Forelimb muscle (tissue), 1 donor: ENCODE data around the gene CYTH3. TPM values are rescaled to one million over a fixed set of nuclear protein-coding genes. Genes with fewer than 3 reads are reported as not detected.
"Not testable (repeated sequence)": the region's sequence is repeated elsewhere in the genome, so short reads cannot be mapped to it uniquely, and the experiment has no call there.

Experiments
- DNase-seq: peaks from one replicate; pipeline ENCODE4 v3.0.0-alpha.2; 2013; ENCODE audit warnings: low read depth
- polyA plus RNA-seq: library from polyadenylated mRNA; unstranded; fragments of 120-200 nt; gene quantifications from one replicate; pipeline ENCODE4 v1.2.1, GENCODE V29; 2013; ENCODE audit not compliant: insufficient read length

CYTH3 gene, protein sequence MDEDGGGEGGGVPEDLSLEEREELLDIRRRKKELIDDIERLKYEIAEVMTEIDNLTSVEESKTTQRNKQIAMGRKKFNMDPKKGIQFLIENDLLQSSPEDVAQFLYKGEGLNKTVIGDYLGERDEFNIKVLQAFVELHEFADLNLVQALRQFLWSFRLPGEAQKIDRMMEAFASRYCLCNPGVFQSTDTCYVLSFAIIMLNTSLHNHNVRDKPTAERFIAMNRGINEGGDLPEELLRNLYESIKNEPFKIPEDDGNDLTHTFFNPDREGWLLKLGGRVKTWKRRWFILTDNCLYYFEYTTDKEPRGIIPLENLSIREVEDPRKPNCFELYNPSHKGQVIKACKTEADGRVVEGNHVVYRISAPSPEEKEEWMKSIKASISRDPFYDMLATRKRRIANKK
- 29.3 TPM for polyA plus RNA-seq

DNA sequence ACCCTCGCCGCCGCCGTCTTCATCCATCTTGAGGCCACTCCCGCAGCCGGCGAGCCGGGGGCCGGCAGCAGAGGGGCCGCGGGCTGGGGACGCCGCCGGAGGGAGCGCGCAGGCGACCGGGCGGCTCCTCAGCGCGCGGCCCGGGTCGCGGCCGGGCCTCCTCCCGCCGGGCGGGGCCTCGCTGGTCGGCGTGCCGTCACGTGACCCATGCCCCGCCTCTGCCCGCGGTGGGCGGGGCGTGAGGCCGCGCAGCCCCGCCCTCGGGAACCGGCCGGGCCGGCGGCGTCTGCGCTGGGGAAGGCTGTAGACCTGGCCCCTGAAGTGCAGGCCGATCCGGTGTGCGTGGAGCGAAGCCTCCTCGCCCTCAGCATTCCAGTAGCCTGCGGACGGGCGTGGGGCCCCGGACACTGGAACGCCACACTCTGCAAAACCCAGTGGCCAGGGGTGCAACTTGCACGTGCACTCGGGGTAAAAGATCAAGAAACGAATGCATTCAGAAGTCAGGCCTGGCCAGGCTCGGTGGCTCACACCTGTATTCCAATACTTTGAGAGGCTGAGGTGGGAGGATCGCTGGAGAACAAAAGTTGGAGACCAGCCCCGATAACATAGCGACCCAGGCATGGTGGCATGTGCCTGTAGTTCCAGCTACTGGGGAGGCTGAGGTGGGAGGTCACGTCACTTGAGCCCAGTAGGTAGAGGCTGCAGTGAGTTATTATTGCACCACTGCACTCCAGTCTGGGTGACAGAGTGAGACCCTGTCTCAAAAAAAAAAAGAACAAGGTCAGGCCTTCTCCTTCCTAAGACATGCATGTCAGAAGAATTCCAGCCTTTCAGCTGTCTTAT is at the start of gene CYTH3:
Gene CYTH3, minus strand, starts transcription at position 144 of the 843 bp plus-strand sequence. Its CDS starts 117 bp downstream, at position 27.
- DNase-seq: no peak

DNA sequence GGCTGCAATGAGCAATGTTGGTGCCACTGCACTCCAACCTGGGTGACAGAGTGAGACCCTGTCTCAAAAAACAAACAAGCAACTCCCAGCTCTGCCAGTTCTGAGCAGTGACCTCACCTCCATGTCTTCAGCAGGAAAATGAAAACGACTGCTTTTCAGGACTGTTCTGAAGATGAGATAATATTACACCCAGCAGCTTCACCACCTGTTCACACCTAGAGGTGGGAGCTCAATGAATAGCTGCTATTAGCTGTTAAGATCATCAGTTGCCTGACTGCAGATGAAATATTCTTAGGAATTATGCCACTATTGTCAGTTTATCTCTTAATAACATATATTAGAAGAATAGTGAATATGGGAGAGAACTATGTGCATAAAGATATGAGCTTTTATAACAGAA is 48.4 kb upstream of the CYTH3 start:
- no peak for DNase-seq

DNA sequence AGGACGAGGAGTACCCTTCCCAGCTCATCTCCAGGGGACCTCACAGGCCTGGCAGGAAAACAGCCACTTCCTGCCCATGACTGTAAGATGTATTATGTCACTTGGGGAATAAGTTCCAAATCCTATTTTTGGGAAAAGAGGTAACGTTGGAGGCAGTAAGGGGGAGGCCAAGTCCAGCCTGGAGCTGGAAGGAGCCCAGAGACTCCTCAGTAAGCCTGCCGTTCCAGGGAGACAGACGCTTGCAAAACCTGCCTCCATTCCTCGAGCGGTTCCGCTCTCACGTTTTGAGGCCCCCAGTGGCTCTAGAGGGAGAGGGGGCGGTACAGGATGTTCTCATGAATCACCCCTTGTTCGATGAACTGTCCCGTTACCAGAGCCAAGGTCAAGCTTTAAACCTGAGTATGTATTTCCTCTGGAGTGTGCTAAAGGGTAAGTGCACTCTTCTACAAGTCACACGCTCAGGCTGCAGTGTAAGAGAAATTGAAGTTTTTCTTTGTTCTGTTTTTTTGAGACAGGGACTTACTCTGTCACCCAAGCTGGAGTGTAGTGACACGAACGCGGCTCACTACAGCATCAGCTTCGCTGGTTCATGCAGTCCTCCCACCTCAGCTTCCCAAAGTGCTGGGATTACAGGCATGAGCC is 45.5 kb upstream of the CYTH3 start:
- DNase-seq: peak; percentile 85

DNA sequence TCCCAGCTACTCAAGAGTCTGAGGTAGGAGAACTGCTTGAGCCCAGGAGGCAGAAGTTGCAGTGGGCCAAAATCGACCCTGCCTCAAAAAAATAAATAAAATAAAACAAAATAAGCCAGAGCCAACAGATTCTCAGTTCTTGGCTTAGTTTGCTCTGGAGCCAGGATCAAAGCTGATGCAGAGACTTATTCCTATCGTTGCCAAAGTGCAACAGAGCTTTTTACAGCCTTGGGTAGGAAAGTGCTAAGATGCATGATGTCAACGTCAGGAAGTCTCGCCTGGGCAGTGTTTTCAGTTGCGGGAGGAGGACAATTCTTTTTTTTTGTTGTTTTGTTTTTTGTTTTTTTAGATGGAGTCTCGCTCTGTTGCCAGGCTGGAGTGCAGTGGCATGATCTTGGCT is 43.8 kb upstream of the CYTH3 start:
- no peak for DNase-seq

DNA sequence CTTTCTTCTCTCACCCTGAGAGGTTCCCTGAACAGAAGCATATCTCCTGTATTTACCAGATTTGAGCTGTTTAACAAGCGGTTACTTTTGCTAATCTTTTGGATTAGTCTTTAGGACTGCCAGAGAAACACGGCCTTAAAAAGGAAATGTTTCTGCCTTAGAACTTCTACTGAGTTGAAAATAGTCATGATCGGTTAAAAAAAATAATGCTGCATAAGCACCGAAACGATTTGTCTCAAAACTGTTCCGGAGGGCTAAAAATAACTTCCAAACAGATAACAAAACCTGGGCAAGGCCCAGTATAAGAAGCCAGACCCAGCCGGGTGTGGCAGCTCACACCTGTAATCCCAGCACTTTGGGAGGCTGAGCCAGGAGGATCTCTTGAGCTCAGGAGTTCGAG is 43.3 kb upstream of the CYTH3 start:
- DNase-seq: no peak

DNA sequence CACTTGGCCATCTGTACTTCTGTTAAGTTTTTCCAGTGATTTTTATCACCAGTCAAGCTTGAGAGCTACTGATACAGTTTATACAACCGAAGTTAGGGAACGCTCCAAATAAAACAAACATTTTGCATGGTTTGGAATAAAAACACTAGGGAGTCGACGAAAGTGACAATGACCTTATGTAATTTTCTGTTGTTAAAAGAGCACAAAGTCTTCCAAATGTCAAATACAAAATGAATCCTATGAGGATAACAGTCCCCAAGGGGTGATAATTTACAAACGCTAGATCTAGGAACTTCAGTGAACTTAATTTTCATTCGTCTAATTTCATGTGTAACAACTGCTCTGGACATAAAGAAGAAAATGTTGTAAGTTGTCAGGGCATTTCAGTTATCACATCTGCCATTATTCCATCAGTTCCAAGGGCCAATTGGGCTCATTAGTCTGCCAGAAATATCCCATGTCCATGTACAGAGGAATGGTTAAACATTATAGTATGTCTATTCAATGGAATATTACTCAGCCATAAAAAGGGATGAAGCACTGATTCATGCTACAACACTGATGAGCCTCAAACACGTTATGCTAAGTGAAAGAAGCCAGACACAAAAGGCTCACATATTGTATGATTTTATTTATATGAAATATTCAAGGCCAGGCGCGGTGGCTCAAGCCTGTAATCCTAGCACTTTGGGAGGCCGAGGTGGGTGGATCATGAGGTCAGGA is 38.0 kb upstream of the CYTH3 start:
- DNase-seq: no peak

DNA sequence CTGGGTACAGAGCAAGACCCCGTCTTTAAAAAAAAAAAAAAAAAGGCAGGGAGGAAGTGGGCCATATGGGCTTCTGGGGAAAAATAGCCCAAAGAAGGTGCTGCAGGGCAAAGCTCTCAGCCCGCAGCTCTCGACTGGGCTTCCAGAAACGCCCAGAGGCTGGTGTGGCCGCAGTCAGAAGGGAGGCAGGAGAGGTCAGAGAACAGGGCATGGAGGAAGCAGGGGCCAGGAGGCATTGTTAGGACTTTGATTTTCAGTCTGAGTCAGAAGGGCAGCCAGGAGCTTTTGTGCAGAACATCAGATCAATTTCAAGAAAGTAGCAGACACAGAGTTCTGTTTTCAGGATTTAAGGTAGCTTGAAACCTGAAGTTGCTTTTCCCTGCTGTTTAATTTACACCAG is 35.3 kb upstream of the CYTH3 start:
- DNase-seq: no peak

DNA sequence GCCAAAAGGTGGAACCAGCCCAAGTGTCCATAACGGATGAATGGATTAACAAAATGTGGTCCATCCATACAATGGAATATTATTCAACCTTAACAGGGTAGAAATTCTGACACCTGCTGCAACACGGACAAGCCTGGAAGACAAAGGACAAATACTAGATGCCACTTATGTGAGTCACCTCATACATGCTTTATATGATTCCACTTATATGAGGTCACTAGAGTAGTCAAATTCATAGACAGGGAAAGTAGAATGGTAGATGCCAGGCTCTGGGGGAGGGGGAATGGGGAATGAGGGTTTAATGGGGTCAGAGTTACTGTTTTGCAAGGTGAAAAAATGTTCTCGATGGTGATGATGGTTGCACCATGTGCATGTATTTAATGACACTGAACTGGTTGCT is 34.0 kb upstream of the CYTH3 start:
- no peak for DNase-seq

DNA sequence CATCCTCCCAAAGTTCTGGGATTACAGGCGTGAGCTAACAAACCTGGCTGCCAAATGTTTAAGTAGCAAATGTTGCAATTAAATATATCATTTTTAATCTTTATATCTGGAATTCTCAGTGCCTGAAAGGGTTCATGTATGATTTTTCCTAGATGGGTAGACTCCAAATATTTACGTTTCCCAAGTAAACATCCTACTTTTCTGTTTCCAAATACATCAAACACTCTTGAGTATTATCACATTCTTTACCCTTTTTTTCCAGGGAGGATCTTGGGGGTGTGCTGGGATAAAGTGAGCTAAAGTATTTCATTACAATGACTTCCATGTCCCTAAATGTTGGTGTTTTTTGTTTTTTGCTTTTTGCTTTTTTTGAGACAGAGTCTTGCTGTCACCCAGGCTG is 32.9 kb upstream of the CYTH3 start:
- no peak for DNase-seq

DNA sequence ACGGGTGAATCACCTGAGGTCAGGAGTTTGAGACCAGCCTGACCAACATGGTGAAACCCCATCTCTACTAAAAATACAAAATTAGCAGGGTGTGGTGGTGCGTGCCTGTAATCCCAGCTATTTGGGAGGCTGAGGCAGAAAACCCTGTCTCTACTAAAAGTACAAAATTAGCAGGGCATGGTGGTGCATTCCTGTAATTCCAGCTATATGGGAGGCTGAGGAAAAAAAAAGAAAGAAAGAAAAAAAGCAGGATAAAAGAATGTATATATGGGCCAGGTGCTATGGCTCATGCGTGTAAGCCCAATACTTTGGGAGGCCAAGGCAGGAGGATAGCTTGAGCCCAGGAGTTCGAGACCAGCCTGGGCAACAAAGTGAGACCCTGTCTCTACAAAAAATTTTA is 29.0 kb upstream of the CYTH3 start:
- DNase-seq: not testable (repeated sequence)

DNA sequence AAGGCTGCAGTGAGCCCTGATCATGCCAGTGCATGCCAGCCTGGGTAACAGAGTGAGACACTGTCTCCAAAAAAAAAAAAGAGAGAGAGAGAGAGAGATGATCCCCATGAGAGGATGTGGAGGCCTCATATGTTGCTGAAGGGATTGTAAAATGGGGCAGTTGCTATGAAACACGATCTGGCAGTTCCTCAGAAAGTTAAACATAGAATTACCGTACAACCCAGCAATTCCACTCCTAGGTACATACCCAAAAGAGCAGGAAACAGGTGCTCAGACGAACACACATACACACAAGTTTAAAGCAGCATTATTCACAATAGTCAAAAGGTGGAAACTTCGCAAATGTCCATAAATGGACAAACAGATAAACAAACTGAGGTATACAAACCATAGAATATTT is 27.4 kb upstream of the CYTH3 start:
- no peak for DNase-seq

DNA sequence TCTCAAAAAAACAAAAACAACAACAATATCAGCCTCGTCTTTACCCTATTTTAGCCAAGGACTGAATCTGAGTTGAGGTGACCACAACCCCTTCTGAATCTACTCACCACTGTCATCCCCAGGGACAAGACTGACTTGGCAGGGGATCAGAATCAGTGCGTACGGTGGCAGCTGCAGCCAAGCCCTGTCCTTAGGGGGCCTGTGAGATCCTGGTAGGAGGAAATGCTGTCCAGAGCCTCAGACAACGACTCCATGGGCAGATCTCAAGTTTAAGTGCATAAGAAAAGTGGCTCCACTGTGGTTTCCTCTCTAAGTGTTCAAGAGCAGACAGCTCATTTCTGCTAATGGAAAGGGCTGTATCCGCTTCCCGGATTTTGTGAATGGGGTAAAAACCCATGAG is 22.4 kb upstream of the CYTH3 start:
- no peak for DNase-seq

DNA sequence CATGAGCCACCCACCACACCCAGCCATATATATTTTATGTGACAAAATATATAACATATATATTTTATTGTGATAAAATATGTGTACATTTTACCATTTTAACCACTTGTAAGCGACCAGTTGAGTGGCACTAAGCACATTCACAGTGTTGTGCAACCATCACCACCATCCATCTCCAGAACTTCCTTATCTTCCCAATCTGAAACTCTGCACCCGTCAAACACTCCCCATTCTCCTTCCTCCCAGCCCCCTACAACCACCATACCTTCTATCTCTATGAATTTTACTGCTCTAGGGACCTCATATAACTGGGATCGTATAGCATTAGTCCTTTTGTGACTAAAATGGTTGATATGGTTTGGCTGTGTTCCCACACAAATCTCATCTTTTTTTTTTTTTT is 20.8 kb upstream of the CYTH3 start:
- no peak for DNase-seq

DNA sequence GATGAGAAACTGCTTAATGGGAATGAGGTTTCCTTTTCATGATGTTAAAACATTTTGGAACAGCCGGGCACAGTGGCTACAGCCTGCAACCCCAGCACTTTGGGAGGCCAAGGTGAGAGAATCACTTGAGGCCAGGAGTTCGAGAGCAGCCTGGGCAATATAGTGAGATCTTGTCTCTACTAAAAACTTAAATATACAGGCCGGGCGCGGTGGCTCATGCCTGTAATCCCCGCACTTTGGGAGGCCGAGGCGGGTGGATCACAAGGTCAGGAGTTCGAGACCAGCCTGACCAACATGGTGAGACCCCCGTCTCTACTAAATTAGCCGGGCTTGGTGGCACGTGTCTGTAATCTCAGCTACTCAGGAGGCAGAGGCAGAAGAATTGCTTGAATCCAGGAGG is 19.5 kb upstream of the CYTH3 start:
- not testable (repeated sequence) for DNase-seq

DNA sequence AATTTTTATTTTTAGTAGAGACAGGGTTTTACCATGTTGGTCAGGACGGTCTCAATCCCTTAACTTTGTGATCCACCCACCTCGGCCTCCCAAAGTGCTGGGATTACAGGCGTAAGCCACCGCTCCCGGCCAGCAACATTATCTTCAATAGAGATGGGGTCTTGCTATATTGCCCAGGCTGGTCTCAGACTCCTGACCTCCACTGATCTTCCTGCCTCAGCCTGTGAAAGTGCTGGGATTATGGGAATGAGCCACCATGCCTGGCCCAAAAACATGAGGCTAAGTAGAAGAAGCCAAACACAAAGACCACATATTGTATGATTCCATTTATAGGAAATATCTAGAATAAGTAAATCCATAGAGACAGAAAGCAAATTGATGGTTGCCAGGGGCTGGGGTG is 19.1 kb upstream of the CYTH3 start:
- no peak for DNase-seq

DNA sequence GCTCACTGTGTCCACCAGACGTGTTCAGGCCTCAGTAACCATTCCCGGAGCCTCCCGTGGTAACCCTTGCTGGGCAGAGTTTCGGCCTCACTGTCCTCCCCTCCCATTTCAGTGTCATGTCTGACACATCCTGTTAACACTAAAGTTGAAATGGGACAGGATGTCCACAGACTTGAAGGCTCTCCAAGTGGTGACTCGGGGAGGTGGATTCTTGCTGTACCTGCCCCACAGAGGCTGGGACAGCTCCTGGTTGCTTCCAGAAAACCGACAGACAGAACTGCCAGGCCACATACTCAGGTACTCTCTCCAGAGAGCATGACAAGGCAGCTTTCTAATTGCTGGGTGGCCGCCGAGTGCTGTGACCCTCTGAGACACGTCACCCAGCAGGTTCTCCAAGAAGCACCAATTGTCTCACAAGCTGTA is 17.9 kb upstream of the CYTH3 start:
- DNase-seq: no peak

DNA sequence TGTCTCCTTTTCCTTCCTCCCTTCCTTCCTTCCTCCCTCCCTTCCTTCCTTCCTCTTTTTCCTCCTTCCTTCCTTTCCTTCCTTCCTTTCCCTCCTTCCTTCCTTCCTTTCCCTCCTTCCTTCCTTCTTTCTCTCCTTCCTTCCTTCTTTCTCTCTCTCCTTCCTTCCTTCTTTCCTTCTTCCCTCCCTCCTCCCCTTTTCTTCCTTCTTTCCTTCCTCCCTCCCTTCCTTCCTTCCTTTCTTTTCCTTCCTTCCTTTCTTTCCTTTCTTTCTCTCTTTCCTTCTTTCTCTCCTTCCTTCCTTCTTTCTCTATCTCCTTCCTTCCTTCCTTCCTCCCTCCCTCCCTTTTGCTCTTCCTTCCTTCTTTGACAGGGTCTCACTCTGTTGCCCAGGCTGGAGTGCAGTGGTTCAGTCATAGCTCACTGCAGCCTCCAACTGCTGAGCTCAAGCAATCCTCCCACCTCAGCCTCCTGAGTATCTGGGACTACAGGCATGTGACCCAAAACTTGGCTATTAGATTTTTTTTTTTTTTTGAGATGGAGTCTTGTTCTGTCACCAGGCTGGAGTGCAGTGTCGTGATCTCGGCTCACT is 15.9 kb upstream of the CYTH3 start:
- DNase-seq: no peak

DNA sequence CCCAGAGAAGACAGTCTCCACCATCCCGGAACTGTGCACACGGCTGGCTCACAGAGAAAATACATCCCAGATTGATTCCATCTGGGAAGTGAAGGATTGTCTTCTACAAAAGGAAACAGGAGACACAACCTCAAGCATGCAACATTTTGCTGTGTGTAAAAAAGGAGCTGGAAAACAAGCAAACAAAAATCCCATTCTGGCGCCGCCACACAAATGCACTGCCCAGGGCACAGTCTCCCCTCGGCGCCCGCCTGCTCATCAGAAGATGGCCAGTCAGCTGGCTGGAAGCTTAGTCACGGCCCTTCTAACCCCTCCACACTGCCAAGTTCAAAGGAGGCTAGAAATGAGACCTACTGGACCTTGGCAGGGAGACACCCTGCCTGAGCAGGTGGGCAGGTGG is 14.1 kb upstream of the CYTH3 start:
- DNase-seq: no peak

DNA sequence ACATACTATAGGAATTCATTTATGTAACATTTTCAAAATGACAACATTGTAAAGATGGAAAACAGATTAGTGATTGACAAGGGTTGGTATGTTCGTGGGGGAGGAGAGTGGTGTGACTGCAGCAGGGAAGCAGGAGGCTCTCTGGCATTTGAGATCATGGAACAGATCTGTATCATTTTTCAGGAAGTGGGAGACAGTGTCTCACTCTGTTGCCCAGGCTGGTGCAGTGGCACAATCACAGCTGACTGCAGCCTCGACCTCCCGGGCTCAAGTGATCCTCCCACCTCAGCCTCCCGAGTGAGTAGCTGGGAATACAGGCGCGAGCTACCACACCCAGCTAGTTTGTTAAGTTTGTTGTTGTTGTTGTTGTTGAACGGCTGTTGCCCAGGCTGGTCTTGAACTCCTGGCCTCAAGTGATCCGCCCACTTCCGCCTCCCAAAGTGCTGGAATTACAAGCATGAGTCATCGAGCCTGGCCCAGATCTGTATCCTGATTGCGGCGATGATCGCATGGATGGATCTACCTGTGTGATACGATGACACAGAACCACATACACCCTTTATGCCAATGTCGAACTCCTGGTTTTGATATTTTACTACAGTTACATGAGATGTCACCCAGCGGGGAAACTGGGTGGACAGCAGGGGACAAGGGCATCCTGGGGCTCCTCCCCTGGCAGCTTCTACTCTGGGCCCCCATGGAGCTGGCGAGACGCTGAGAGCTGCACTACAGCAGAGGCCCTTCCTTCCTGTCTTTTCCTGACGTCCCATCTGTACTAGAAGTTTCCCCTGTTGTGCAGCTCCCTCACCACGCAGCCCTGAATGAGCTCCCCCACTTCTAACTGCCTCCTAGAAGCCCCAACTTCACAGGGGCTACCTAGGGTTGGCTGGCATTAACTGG is 12.3 kb upstream of the CYTH3 start:
- no peak for DNase-seq

DNA sequence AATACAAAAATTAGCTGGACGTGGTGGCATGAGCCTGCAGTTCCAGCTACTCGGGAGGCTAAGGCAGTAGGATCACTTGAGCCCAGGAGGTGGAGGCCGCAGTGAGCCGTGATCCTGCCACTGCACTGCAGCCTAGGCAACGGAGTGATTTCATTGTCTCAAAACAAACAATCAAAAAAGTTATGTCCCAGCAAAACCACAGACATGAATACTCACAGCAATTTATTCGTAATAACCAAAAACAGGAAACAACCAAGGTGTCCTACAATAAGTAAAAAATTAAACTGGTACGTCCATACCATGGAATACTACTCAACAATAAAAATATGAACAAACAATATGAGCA is 11.6 kb upstream of the CYTH3 start:
- DNase-seq: no peak
